ENCODE results near the gene SLC1A4. TPM values are rescaled to one million over a fixed set of nuclear protein-coding genes. Genes with fewer than 3 reads are reported as not detected.
"Not testable (repeated sequence)": the region's sequence is repeated elsewhere in the genome, so short reads cannot be mapped to it uniquely, and the experiment has no call there.

Gene SLC1A4
- total RNA-seq, 1 experiment from 2014 or later, result 22.9 TPM

GRCh38 chr2:65000644-65001043, 11.4 kb downstream of the SLC1A4 start:
- BruUV-seq (replicated peaks), result no TSS peak
- intact Hi-C loops (cut with micrococcal nuclease; ENCODE audit: unreplicated experiment), result no loop called here
- DNase-seq, result no peak
- Mint-ChIP-seq H3K36me3 (ENCODE audit: insufficient read depth, unreplicated experiment) (no peaks in the 10 kb centered on the region), H3K9me3 (ENCODE audit: low read depth, unreplicated experiment) (no peaks in the 10 kb centered on the region), H3K4me1 (ENCODE audit: low read depth, unreplicated experiment) (no peaks in the 10 kb centered on the region), H3K27ac (ENCODE audit: unreplicated experiment) (no peak overlapping the region), H3K4me3 (ENCODE audit: low read depth, unreplicated experiment) (no peak overlapping the region), H3K27me3 (ENCODE audit: unreplicated experiment) (no peaks in the 10 kb centered on the region)
- no peak for TF ChIP-seq CTCF (IDR thresholded peaks at IDR 0.05; ENCODE audit: unreplicated experiment)
- CTCF ChIA-PET, result no interaction called here

GRCh38 chr2:65003037-65003436, 13.8 kb downstream of the SLC1A4 start:
- Mint-ChIP-seq H3K4me1 (ENCODE audit: low read depth, unreplicated experiment) (peaks cover 14% of the 10 kb centered on the region), H3K36me3 (ENCODE audit: insufficient read depth, unreplicated experiment) (peaks cover 3% of the 10 kb centered on the region), H3K27ac (ENCODE audit: unreplicated experiment) (no peak overlapping the region), H3K27me3 (ENCODE audit: unreplicated experiment) (no peaks in the 10 kb centered on the region), H3K9me3 (ENCODE audit: low read depth, unreplicated experiment) (no peaks in the 10 kb centered on the region), H3K4me3 (ENCODE audit: low read depth, unreplicated experiment) (no peak overlapping the region)
- no peak for DNase-seq
- intact Hi-C loops (cut with micrococcal nuclease; ENCODE audit: unreplicated experiment), result no loop called here
- TF ChIP-seq CTCF (IDR thresholded peaks at IDR 0.05; ENCODE audit: unreplicated experiment), result no peak
- CTCF ChIA-PET, result interaction anchor here (0.6 kb wide), 1 partner anchor 998 kb away, joined by 5 read pairs; no protein-coding TSS in a partner anchor
- no TSS peak for BruUV-seq (replicated peaks)

- CTCF ChIA-PET, result interaction anchor here (0.5 kb wide), 1 partner anchor 13 kb away, joined by 7 read pairs; no protein-coding TSS in a partner anchor
- H3K4me1 Mint-ChIP-seq (ENCODE audit: low read depth, unreplicated experiment), result peaks cover 14% of the 10 kb centered on the region
- intact Hi-C loops (cut with micrococcal nuclease; ENCODE audit: unreplicated experiment); DNase-seq; H3K4me3 Mint-ChIP-seq (ENCODE audit: low read depth, unreplicated experiment); H3K36me3 Mint-ChIP-seq (ENCODE audit: insufficient read depth, unreplicated experiment); H3K9me3 Mint-ChIP-seq (ENCODE audit: low read depth, unreplicated experiment); BruUV-seq (replicated peaks); H3K27me3 Mint-ChIP-seq (ENCODE audit: unreplicated experiment); H3K27ac Mint-ChIP-seq (ENCODE audit: unreplicated experiment): not testable (repeated sequence)
These were observed 15.0 kb downstream of the SLC1A4 start for GRCh38 chr2:65004232-65004631.

- H3K36me3 Mint-ChIP-seq (ENCODE audit: insufficient read depth, unreplicated experiment), result peaks cover 5% of the 10 kb centered on the region
- intact Hi-C loops (cut with micrococcal nuclease; ENCODE audit: unreplicated experiment), result no loop called here
- no peak overlapping the region for H3K27ac Mint-ChIP-seq (ENCODE audit: unreplicated experiment)
- no peak for TF ChIP-seq CTCF (IDR thresholded peaks at IDR 0.05; ENCODE audit: unreplicated experiment)
- no peaks in the 10 kb centered on the region for H3K9me3 Mint-ChIP-seq (ENCODE audit: low read depth, unreplicated experiment)
- no peak for DNase-seq
- BruUV-seq (replicated peaks), result no TSS peak
- no peaks in the 10 kb centered on the region for H3K27me3 Mint-ChIP-seq (ENCODE audit: unreplicated experiment)
- CTCF ChIA-PET, result no interaction called here
- no peaks in the 10 kb centered on the region for H3K4me1 Mint-ChIP-seq (ENCODE audit: low read depth, unreplicated experiment)
- H3K4me3 Mint-ChIP-seq (ENCODE audit: low read depth, unreplicated experiment), result no peak overlapping the region
These were observed 24.6 kb downstream of the SLC1A4 start for GRCh38 chr2:65013776-65014175.

GRCh38 chr2:65015731-65016130, 26.5 kb downstream of the SLC1A4 start:
- Mint-ChIP-seq H3K9me3 (ENCODE audit: low read depth, unreplicated experiment) (no peaks in the 10 kb centered on the region), H3K27ac (ENCODE audit: unreplicated experiment) (no peak overlapping the region), H3K36me3 (ENCODE audit: insufficient read depth, unreplicated experiment) (peaks cover 2% of the 10 kb centered on the region), H3K4me1 (ENCODE audit: low read depth, unreplicated experiment) (no peaks in the 10 kb centered on the region), H3K27me3 (ENCODE audit: unreplicated experiment) (no peaks in the 10 kb centered on the region), H3K4me3 (ENCODE audit: low read depth, unreplicated experiment) (no peak overlapping the region)
- no peak for TF ChIP-seq CTCF (IDR thresholded peaks at IDR 0.05; ENCODE audit: unreplicated experiment)
- no TSS peak for BruUV-seq (replicated peaks)
- CTCF ChIA-PET, result no interaction called here
- no peak for DNase-seq
- intact Hi-C loops (cut with micrococcal nuclease; ENCODE audit: unreplicated experiment), result no loop called here
